ENCODE measurements around the gene CPAMD8.

GRCh38 chr19:17054746-17055145 lies 28.1 kb upstream of the CPAMD8 start:
- no peak for TF ChIP-seq YY1 (IDR thresholded peaks at IDR 0.05; ENCODE audit: insufficient read depth, insufficient read length)
- TF ChIP-seq ZNF274 (IDR thresholded peaks at IDR 0.05; ENCODE audit: low read depth, low read length), result no peak
- TF ChIP-seq SUZ12 (IDR thresholded peaks at IDR 0.05; ENCODE audit: extremely low read depth, insufficient read depth, insufficient read length), result no peak
